ENCODE results near the gene LSM2. TPM values are rescaled to one million over a fixed set of nuclear protein-coding genes. Genes with fewer than 3 reads are reported as not detected.

LSM2 gene
- total and polyA plus RNA-seq, 7 donors, result 19.5 to 92.1 (median 35.3) TPM

DNA sequence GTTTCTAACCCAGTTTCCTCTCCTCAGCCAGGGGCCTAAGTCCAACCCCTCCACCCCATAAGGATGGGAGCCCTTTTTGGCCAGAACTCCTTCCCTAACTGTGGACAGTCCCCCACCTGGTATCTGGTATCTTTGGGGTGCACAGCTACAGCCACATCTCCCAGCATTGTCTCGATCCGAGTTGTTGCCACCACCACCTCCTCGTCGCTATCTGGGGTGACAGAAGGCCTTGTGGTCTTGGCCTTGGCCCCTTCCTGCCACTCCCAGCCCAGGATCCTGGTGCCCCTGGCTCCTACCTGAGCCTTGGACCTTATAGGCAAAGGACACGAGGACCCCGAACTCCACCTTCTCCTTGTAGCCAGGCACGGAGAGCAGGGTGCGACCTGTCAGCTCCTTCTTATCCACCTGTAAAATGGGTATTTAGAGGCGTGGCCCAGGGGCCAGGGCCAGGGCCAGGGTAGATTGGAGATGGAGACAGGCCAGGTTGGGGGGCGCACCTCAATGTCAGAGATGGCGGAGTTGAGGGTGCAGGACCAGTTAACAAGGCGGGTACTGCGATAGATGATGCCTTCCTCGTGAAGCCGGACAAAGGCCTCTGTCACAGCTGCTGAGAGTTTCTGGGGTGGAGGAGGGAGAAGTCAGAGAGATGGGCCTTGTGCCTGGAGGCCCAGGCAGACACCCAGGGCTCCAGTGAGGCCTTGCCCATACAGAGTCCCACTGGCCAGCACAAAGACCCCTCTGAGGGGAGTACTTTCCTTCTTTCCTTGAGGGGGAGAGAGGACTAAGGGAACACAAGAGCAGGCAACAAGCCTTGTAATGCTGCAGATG is 22.5 kb downstream of the LSM2 start:
- Histone ChIP-seq H3K27me3 (ENCODE audit: insufficient read depth in 3 of 3, low read length in 2 of 3) (no peaks in the 10 kb centered on the region), H3K4me1 (no peaks in the 10 kb centered on the region), H3K27ac (no peak overlapping the region), H3K36me3 (ENCODE audit: insufficient read depth in 1 of 2, low read depth in 1 of 2) (peaks cover 0 to 91% of the 10 kb centered on the region in 2 donors), H3K4me3 (no peak overlapping the region), H3K9me3 (no peaks in the 10 kb centered on the region)
- ATAC-seq (no peak), DNase-seq (no peak)
- 93 to 95% (median 95%) methylated on average over 15 of the region's 15 CpGs for WGBS, 3 donors
- intact Hi-C loops (cut with DNase I), result no loop called here
- TF ChIP-seq, protein P1, sequence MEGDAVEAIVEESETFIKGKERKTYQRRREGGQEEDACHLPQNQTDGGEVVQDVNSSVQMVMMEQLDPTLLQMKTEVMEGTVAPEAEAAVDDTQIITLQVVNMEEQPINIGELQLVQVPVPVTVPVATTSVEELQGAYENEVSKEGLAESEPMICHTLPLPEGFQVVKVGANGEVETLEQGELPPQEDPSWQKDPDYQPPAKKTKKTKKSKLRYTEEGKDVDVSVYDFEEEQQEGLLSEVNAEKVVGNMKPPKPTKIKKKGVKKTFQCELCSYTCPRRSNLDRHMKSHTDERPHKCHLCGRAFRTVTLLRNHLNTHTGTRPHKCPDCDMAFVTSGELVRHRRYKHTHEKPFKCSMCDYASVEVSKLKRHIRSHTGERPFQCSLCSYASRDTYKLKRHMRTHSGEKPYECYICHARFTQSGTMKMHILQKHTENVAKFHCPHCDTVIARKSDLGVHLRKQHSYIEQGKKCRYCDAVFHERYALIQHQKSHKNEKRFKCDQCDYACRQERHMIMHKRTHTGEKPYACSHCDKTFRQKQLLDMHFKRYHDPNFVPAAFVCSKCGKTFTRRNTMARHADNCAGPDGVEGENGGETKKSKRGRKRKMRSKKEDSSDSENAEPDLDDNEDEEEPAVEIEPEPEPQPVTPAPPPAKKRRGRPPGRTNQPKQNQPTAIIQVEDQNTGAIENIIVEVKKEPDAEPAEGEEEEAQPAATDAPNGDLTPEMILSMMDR (IDR thresholded peaks at IDR 0.05), result no peak

- DNase-seq, result no peak
- peaks cover 5% of the 10 kb centered on the region for H3K4me1 ChIP-seq
- H3K27me3 ChIP-seq (ENCODE audit: insufficient read depth in 3 of 3, low read length in 2 of 3), result no peaks in the 10 kb centered on the region
- no peak for ATAC-seq
- H3K36me3 ChIP-seq (ENCODE audit: insufficient read depth in 1 of 2, low read depth in 1 of 2), result peaks cover 0 to 89% of the 10 kb centered on the region in 2 donors
- no peak overlapping the region for H3K4me3 ChIP-seq
- intact Hi-C loops (cut with DNase I), result no loop called here
- 91% methylated on average over 32 of the region's 32 CpGs for WGBS, 3 donors
- H3K27ac ChIP-seq, result no peak overlapping the region
- H3K9me3 ChIP-seq, result no peaks in the 10 kb centered on the region
- TF ChIP-seq, protein P1 (IDR thresholded peaks at IDR 0.05), result no peak
Observed at GRCh38 chr6:31782126-31782855, 24.5 kb downstream of the LSM2 start.

- 93 to 94% (median 94%) methylated on average over 22 to 23 of the region's 23 CpGs for whole genome bisulfite sequencing, 3 donors
- Histone ChIP-seq H3K9me3 (no peaks in the 10 kb centered on the region), H3K4me3 (no peak overlapping the region), H3K27me3 (ENCODE audit: insufficient read depth in 3 of 3, low read length in 2 of 3) (no peaks in the 10 kb centered on the region), H3K27ac (no peak overlapping the region), H3K4me1 (peaks cover 13% of the 10 kb centered on the region), H3K36me3 (ENCODE audit: insufficient read depth in 1 of 2, low read depth in 1 of 2) (peaks cover 0 to 85% of the 10 kb centered on the region in 2 donors)
- TF ChIP-seq, protein P1 (IDR thresholded peaks at IDR 0.05), result no peak
- intact Hi-C loops (cut with DNase I), result no loop called here
- ATAC-seq (no peak), DNase-seq (no peak)
Observed at GRCh38 chr6:31781244-31782125, 25.3 kb downstream of the LSM2 start.

GRCh38 chr6:31780507-31781243 is 26.1 kb downstream of the LSM2 start:
- H3K9me3 ChIP-seq, result no peaks in the 10 kb centered on the region
- intact Hi-C loops (cut with DNase I), result no loop called here
- WGBS, 3 donors, result 85 to 92% (median 88%) methylated on average over 20 of the region's 20 CpGs
- ATAC-seq, result no peak
- H3K4me1 ChIP-seq, result peaks cover 17% of the 10 kb centered on the region
- TF ChIP-seq, protein P1 (IDR thresholded peaks at IDR 0.05), result no peak
- no peak for DNase-seq
- no peaks in the 10 kb centered on the region for H3K27me3 ChIP-seq (ENCODE audit: insufficient read depth in 3 of 3, low read length in 2 of 3)
- H3K27ac ChIP-seq, result no peak overlapping the region
- no peak overlapping the region for H3K4me3 ChIP-seq
- H3K36me3 ChIP-seq (ENCODE audit: insufficient read depth in 1 of 2, low read depth in 1 of 2), result peaks cover 0 to 77% of the 10 kb centered on the region in 2 donors

All from psoas muscle (tissue), 8 donors.